A673 (cell line): ENCODE results near the gene CCNB1. TPM values are rescaled to one million over a fixed set of nuclear protein-coding genes. Genes with fewer than 3 reads are reported as not detected.
A peak's percentile ranks its signal among the peaks of the same experiment; 100 is the strongest.

Experiments used
- BruUV-seq: library from RNA; stranded (reverse); fragments of 400-500 nt; replicated peaks from 2 replicates; lab custom pipeline; 2021; lab: Mats Ljungman, UMichigan
- CTCF ChIA-PET: fragments of 300-600 bp; sonication (Branson Sonifier 250); formaldehyde crosslinking; loops from one replicate; lab custom pipeline; 2022; ENCODE audit warnings: antibody characterized with exemption; lab: Charles Lee
- POLR2A ChIA-PET: fragments of 300-600 bp; sonication (Branson Sonifier 250); formaldehyde crosslinking; loops from one replicate; lab custom pipeline; 2022; ENCODE audit warnings: antibody characterized with exemption; ENCODE audit not compliant: low non-redundant PET; lab: Charles Lee
- DNase-seq: peaks from one replicate; pipeline ENCODE4 v3.0.0-alpha.2; 2015; ENCODE audit warnings: low spot score
- H3K27ac ChIP-seq: fragments of 200-600 bp; sonication (generic); 2 replicates; pipeline ENCODE4 v1.5.1; 2016; ENCODE audit warnings: mixed run types, low read depth, mild to moderate bottlenecking, mixed read lengths, antibody characterized with exemption, low read length; ENCODE audit not compliant: poor library complexity, severe bottlenecking
- H3K27me3 ChIP-seq: fragments of 200-600 bp; sonication (generic); replicated peaks from 2 replicates; pipeline ENCODE4 v1.6.1; 2017; ENCODE audit warnings: mixed run types, low read depth, mild to moderate bottlenecking, mixed read lengths, antibody characterized with exemption, low read length; ENCODE audit not compliant: insufficient read depth, poor library complexity
- H3K36me3 ChIP-seq: fragments of 200-600 bp; sonication (generic); 2 replicates; pipeline ENCODE4 v1.6.1; 2016; ENCODE audit warnings: mixed run types, mild to moderate bottlenecking, mixed read lengths, antibody characterized with exemption, low read length; ENCODE audit not compliant: insufficient read depth, poor library complexity, severe bottlenecking
- H3K4me1 ChIP-seq: fragments of 200-600 bp; sonication (generic); 2 replicates; pipeline ENCODE4 v1.6.1; 2017; ENCODE audit warnings: mixed run types, mild to moderate bottlenecking, mixed read lengths, antibody characterized with exemption, low read length; ENCODE audit not compliant: insufficient read depth, poor library complexity, severe bottlenecking
- H3K4me3 ChIP-seq: fragments of 200-600 bp; sonication (generic); 2 replicates; pipeline ENCODE4 v1.5.1; 2016; ENCODE audit warnings: low read depth, mixed run types, mild to moderate bottlenecking, mixed read lengths, low read length; ENCODE audit not compliant: poor library complexity, severe bottlenecking
- H3K9me3 ChIP-seq: fragments of 200-600 bp; sonication (generic); 2 replicates; pipeline ENCODE4 v1.6.1; 2016; ENCODE audit warnings: mixed run types, low read depth, mild to moderate bottlenecking, mixed read lengths, antibody characterized with exemption, low read length; ENCODE audit not compliant: poor library complexity, severe bottlenecking
- EZH2 ChIP-seq: fragments of 200-600 bp; sonication (generic); IDR thresholded peaks from 2 replicates; pipeline ENCODE4 v1.6.1; 2017; ENCODE audit warnings: borderline replicate concordance, low read depth, mild to moderate bottlenecking, mixed read lengths, antibody characterized with exemption, low read length; ENCODE audit not compliant: poor library complexity, severe bottlenecking
- intact Hi-C: fragments of 100-400 bp; cut with micrococcal nuclease; formaldehyde crosslinking; loops from one replicate; pipeline ENCODE4 v1.10.0; 2022; ENCODE audit not compliant: unreplicated experiment
- total RNA-seq: library from RNA; stranded (reverse); gene quantifications from 2 replicates; pipeline ENCODE4 v1.2.3, GENCODE V29; 2021
- TF ChIP-seq, protein P1 (sequence below): fragments of 300-800, 200-600 bp; sonication (generic); conservative IDR thresholded peaks from 2 replicates; pipeline ENCODE4 v1.5.1; 2017; ENCODE audit warnings: low read depth, mild to moderate bottlenecking, antibody characterized with exemption, low read length, moderate library complexity, mixed read lengths

The CCNB1 gene
- total RNA-seq, 1 experiment from 2014 or later, result 444 TPM

DNA sequence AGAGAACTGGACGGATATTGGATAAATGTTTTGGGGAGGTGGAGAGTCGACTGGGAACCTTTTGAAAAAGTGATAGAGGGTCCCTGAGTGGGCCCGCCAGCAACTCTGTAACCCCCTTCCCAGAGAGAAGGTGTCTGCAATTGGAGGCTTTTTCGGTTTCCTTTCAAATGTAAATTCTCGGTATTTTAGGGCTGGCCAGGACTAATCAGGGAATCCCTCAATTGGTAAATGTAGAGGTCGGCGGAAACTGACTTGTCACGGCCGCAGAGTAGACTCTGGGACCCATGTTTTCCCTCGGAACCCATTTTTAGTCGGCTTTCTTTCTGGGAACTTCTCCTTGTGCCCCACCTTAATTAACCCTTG is 524 bp downstream of the CCNB1 start:
- Histone ChIP-seq H3K27me3 (no peaks in the 10 kb centered on the region), H3K9me3 (no peaks in the 10 kb centered on the region), H3K4me3 (peak overlapping the region; percentile 94), H3K4me1 (peaks cover 21% of the 10 kb centered on the region), H3K36me3 (peaks cover 45% of the 10 kb centered on the region), H3K27ac (peak overlapping the region; percentile 95)
- intact Hi-C loops, result no loop called here
- DNase-seq, result no peak
- POLR2A ChIA-PET, result interaction anchor here (0.6 kb wide), 1 partner anchor 48 kb away, joined by 3 read pairs; no protein-coding TSS in a partner anchor
- CTCF ChIA-PET, result no interaction called here
- TF ChIP-seq, protein P1, sequence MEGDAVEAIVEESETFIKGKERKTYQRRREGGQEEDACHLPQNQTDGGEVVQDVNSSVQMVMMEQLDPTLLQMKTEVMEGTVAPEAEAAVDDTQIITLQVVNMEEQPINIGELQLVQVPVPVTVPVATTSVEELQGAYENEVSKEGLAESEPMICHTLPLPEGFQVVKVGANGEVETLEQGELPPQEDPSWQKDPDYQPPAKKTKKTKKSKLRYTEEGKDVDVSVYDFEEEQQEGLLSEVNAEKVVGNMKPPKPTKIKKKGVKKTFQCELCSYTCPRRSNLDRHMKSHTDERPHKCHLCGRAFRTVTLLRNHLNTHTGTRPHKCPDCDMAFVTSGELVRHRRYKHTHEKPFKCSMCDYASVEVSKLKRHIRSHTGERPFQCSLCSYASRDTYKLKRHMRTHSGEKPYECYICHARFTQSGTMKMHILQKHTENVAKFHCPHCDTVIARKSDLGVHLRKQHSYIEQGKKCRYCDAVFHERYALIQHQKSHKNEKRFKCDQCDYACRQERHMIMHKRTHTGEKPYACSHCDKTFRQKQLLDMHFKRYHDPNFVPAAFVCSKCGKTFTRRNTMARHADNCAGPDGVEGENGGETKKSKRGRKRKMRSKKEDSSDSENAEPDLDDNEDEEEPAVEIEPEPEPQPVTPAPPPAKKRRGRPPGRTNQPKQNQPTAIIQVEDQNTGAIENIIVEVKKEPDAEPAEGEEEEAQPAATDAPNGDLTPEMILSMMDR, result no peak
- no peak for TF ChIP-seq EZH2
- no TSS peak for BruUV-seq

DNA sequence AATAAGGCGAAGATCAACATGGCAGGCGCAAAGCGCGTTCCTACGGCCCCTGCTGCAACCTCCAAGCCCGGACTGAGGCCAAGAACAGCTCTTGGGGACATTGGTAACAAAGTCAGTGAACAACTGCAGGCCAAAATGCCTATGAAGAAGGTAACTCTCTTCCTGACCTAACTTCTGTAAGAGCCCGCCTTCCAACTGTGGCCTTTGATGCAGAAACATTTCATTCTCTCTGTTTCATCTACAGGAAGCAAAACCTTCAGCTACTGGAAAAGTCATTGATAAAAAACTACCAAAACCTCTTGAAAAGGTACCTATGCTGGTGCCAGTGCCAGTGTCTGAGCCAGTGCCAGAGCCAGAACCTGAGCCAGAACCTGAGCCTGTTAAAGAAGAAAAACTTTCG is 979 bp downstream of the CCNB1 start:
- H3K4me3 ChIP-seq, result peak overlapping the region; percentile 94
- no peak for DNase-seq
- intact Hi-C loops, result no loop called here
- H3K27me3 ChIP-seq, result no peaks in the 10 kb centered on the region
- H3K4me1 ChIP-seq, result peaks cover 21% of the 10 kb centered on the region
- ChIA-PET CTCF (no interaction called here), POLR2A (no interaction called here)
- peaks cover 50% of the 10 kb centered on the region for H3K36me3 ChIP-seq
- H3K9me3 ChIP-seq, result no peaks in the 10 kb centered on the region
- TF ChIP-seq EZH2, result no peak
- TF ChIP-seq, protein P1, result no peak
- BruUV-seq, result no TSS peak
- H3K27ac ChIP-seq, result peak overlapping the region; percentile 95

DNA sequence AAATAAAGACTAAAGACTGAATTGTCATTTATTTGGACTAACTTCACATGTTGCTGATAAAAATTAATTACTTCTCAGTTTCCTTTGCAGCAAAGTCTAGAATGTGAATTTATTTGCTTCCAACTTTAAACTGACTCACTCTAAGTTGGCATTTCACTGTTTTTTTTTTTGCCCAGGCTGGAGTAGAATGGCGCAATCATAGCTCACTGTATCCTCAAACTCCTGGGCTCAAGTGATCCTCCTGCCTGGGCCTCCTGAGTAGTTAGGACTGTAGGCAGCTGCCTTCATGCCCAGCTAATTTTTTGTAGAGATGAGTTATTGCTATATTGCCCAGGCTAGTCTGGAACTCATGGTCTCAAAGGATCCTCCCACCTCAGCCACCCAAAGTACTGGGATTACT is 3.5 kb downstream of the CCNB1 start:
- Histone ChIP-seq H3K4me1 (peaks cover 21% of the 10 kb centered on the region), H3K4me3 (no peak overlapping the region), H3K9me3 (no peaks in the 10 kb centered on the region), H3K27me3 (no peaks in the 10 kb centered on the region), H3K27ac (no peak overlapping the region), H3K36me3 (peaks cover 76% of the 10 kb centered on the region)
- intact Hi-C loops, result no loop called here
- TF ChIP-seq, protein P1, result no peak
- no peak for TF ChIP-seq EZH2
- ChIA-PET POLR2A (no interaction called here), CTCF (interaction anchor here (1.5 kb wide), 1 partner anchor 77 kb away, joined by 3 read pairs; no protein-coding TSS in a partner anchor)
- DNase-seq, result no peak
- BruUV-seq, result no TSS peak
